GM18517 (cell line): Measurements from ENCODE around the gene PRKG1.
A peak's percentile ranks its signal among the peaks of the same experiment; 100 is the strongest.
"Not testable (repeated sequence)": the region's sequence is repeated elsewhere in the genome, so short reads cannot be mapped to it uniquely, and the experiment has no call there.

Experiments
- ATAC-seq: cut with Tn5 transposase; IDR thresholded peaks from one replicate; pipeline ENCODE4 v1.9.1; 2021; ENCODE audit warnings: mild to moderate bottlenecking, moderate library complexity; ENCODE audit not compliant: unreplicated experiment

Gene PRKG1

GRCh38 chr10:51729822-51730555, 655.7 kb downstream of the PRKG1 start:
- ATAC-seq, result no peak

GRCh38 chr10:51733057-51733456, 658.8 kb downstream of the PRKG1 start:
- ATAC-seq, result no peak

GRCh38 chr10:51743146-51743545, 668.9 kb downstream of the PRKG1 start:
- peak; percentile 97 for ATAC-seq

GRCh38 chr10:51744235-51745000, 670.1 kb downstream of the PRKG1 start:
- no peak for ATAC-seq

- ATAC-seq, result no peak
Measured at GRCh38 chr10:51745397-51745796, 671.1 kb downstream of the PRKG1 start.

GRCh38 chr10:51747216-51747615, 672.9 kb downstream of the PRKG1 start:
- no peak for ATAC-seq

GRCh38 chr10:51748959-51749358, 674.7 kb downstream of the PRKG1 start:
- no peak for ATAC-seq

GRCh38 chr10:51758366-51758765, 684.1 kb downstream of the PRKG1 start:
- ATAC-seq, result no peak

GRCh38 chr10:51758838-51759237, 684.6 kb downstream of the PRKG1 start:
- ATAC-seq, result not testable (repeated sequence)

GRCh38 chr10:51759896-51760534, 685.7 kb downstream of the PRKG1 start:
- no peak for ATAC-seq

- ATAC-seq, result no peak
Measured at GRCh38 chr10:51760864-51761640, 686.8 kb downstream of the PRKG1 start.

GRCh38 chr10:51763746-51764145, 689.5 kb downstream of the PRKG1 start:
- no peak for ATAC-seq

GRCh38 chr10:51765284-51765971, 691.1 kb downstream of the PRKG1 start:
- ATAC-seq, result no peak

GRCh38 chr10:51766423-51767102, 692.3 kb downstream of the PRKG1 start:
- ATAC-seq, result no peak

- no peak for ATAC-seq
Measured at GRCh38 chr10:51767103-51767763, 692.9 kb downstream of the PRKG1 start.

- ATAC-seq, result no peak
Measured at GRCh38 chr10:51768886-51769465, 694.7 kb downstream of the PRKG1 start.

- ATAC-seq, result no peak
Measured at GRCh38 chr10:51770709-51771108, 696.4 kb downstream of the PRKG1 start.

- ATAC-seq, result no peak
Measured at GRCh38 chr10:51772387-51772786, 698.1 kb downstream of the PRKG1 start.

- ATAC-seq, result no peak
Measured at GRCh38 chr10:51773681-51774080, 699.4 kb downstream of the PRKG1 start.
